GM21737 (cell line): ENCODE measurements around the gene DDR2.

Experiments used
- ATAC-seq: cut with Tn5 transposase; IDR thresholded peaks from one replicate; pipeline ENCODE4 v1.9.1; 2021; ENCODE audit warnings: mild to moderate bottlenecking, moderate library complexity; ENCODE audit not compliant: unreplicated experiment

Gene DDR2

GRCh38 chr1:162823771-162824525 is 191.7 kb downstream of the DDR2 start:
- no peak for ATAC-seq

GRCh38 chr1:162829268-162829667 is 197.0 kb downstream of the DDR2 start:
- no peak for ATAC-seq

- no peak for ATAC-seq
Measured at GRCh38 chr1:162832470-162832869, 200.2 kb downstream of the DDR2 start.

- ATAC-seq = peak; percentile 98
Measured at GRCh38 chr1:162835157-162835899, 203.1 kb downstream of the DDR2 start.
